Loucy (cell line): ENCODE data around the gene KLK10.

ENCODE experiments used
- H2AFZ ChIP-seq: fragments of 200-600 bp; sonication (generic); 2 replicates; pipeline ENCODE4 v1.6.0; 2016; ENCODE audit warnings: antibody characterized with exemption, mild to moderate bottlenecking, low read length, moderate library complexity
- H3F3A ChIP-seq: fragments of 200-600 bp; 2 replicates; pipeline ENCODE4 v1.6.0; 2016; ENCODE audit warnings: antibody characterized with exemption, low read depth, mild to moderate bottlenecking
- H3K27me3 ChIP-seq: fragments of 200-600 bp; sonication (generic); 2 replicates; pipeline ENCODE4 v1.6.1; 2014; ENCODE audit warnings: low read length, mild to moderate bottlenecking; ENCODE audit not compliant: insufficient read depth, poor library complexity, severe bottlenecking
- H3K36me3 ChIP-seq: fragments of 200-600 bp; sonication (generic); 2 replicates; pipeline ENCODE4 v1.6.1; 2016; ENCODE audit warnings: low read length; ENCODE audit not compliant: insufficient read depth
- H3K4me1 ChIP-seq: fragments of 200-600 bp; sonication (generic); 2 replicates; pipeline ENCODE4 v1.5.1; 2014; ENCODE audit warnings: low read length, mild to moderate bottlenecking; ENCODE audit not compliant: insufficient read depth, poor library complexity, severe bottlenecking
- H3K4me2 ChIP-seq: fragments of 200-600 bp; sonication (generic); 2 replicates; pipeline ENCODE4 v1.6.0; 2014; ENCODE audit warnings: antibody characterized with exemption, low read length, low read depth, mild to moderate bottlenecking; ENCODE audit not compliant: poor library complexity, severe bottlenecking
- H3K4me3 ChIP-seq: fragments of 200-600 bp; sonication (generic); 2 replicates; pipeline ENCODE4 v1.5.1; 2014; ENCODE audit warnings: low read length, mild to moderate bottlenecking, mixed read lengths; ENCODE audit not compliant: poor library complexity, severe bottlenecking
- H3K79me2 ChIP-seq: fragments of 200-600 bp; sonication (generic); 2 replicates; pipeline ENCODE4 v1.6.1; 2014; ENCODE audit warnings: low read length; ENCODE audit not compliant: insufficient read depth
- H3K9ac ChIP-seq: fragments of 200-600 bp; sonication (generic); 2 replicates; pipeline ENCODE4 v1.6.0; 2014; ENCODE audit warnings: mild to moderate bottlenecking, low read depth, low read length, moderate library complexity; ENCODE audit not compliant: poor library complexity, severe bottlenecking
- H3K9me2 ChIP-seq: fragments of 200-600 bp; sonication (generic); replicated peaks from 2 replicates; pipeline ENCODE4 v1.6.1; 2016; ENCODE audit warnings: low read depth, low read length, mixed read lengths
- H3K9me3 ChIP-seq: fragments of 200-600 bp; sonication (generic); 2 replicates; pipeline ENCODE4 v1.6.1; 2014; ENCODE audit warnings: mild to moderate bottlenecking, antibody characterized with exemption, low read length, low read depth; ENCODE audit not compliant: insufficient read depth
- H4K20me1 ChIP-seq: fragments of 200-600 bp; sonication (generic); 2 replicates; pipeline ENCODE4 v1.6.0; 2014; ENCODE audit warnings: antibody characterized with exemption, low read length, mild to moderate bottlenecking; ENCODE audit not compliant: insufficient read depth, poor library complexity, severe bottlenecking
- CTCF ChIP-seq: fragments of 200-600 bp; sonication (generic); conservative IDR thresholded peaks from 2 replicates; pipeline ENCODE4 v1.5.1; 2014; ENCODE audit warnings: mild to moderate bottlenecking, antibody characterized with exemption, low read length
- EZH2phosphoT487 ChIP-seq: fragments of 200-600 bp; IDR thresholded peaks from 2 replicates; pipeline ENCODE4 v1.6.1; 2018; ENCODE audit warnings: antibody characterized with exemption, mild to moderate bottlenecking, moderate library complexity, borderline replicate concordance

The KLK10 gene

DNA sequence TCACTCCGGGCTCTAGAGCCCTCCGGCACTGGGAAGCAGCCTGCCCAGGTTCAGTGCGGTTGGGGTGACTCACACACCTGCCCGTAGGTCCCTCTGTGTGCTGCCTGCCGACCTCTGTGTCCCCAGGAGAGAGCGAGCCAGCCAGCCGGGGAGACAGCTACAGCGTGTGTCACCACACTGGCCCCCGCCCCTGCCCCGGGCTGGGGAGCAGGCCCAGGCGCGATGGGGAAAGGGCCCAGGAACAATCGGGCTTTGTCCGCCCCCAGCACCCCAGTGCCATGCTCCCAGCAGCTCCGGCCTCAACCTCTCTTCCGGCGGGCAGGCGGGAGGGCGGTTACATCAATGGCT lies 50.1 kb downstream of the KLK10 start, which contains the start of gene KLK6:
KLK6 (minus strand) TSS at position 179 of the 348 bp plus-strand sequence. CDS start 1,487 bp downstream, outside the sequence.
- Histone ChIP-seq H2AFZ (no peak within 1 kb of the TSS), H3K9ac (no peak within 1 kb of the TSS), H3K9me2 (no peaks in the 10 kb centered on the region), H4K20me1 (no peaks in the 10 kb centered on the region), H3F3A (no peaks in the 10 kb centered on the region), H3K27me3 (no peaks in the 10 kb centered on the region), H3K4me1 (no peaks in the 10 kb centered on the region), H3K9me3 (no peaks in the 10 kb centered on the region; the same call in 1 of the 2 replicates), H3K4me3 (no peak within 1 kb of the TSS), H3K79me2 (no peaks in the 10 kb centered on the region), H3K4me2 (no peak within 1 kb of the TSS), H3K36me3 (no peaks in the 10 kb centered on the region)
- TF ChIP-seq EZH2phosphoT487: no peak
- no peak for TF ChIP-seq CTCF

DNA sequence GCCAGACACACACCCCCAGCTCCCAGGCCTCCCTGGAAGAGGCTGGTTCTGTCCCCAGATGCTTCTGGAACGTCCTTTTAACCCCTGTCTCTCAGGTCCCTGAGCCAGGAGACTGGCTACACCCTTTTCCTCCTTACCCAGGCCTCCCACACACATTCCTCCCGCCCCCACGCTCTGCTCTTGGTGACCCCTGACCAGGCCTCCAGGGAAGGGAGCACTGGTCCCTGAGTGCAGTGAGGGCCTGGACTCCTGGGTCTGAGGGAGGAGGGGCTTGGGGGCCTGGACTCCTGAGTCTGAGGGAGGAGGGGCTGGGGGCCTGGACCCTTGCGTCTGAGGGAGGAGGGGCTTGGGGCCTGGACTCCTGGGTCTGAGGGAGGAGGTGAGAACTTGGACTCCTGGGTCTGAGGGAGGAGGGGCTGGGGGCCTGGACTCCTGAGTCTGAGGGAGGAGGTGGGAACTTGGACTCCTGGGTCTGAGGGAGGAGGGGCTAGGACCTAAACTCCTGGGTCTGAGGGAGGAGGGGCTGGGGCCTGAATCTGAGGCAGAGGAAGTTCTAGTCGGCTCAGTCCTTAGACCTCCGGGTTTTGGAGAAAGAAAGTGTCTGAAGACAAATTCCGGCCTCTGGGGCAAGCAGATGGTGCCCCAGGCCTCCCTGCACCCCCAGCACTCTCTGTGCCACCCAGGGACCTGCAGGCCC lies 50.6 kb downstream of the KLK10 start:
- Histone ChIP-seq H3K4me1 (no peaks in the 10 kb centered on the region), H3K4me2 (no peak overlapping the region), H3F3A (no peaks in the 10 kb centered on the region), H3K9me3 (no peaks in the 10 kb centered on the region; the same call in 1 of the 2 replicates), H2AFZ (no peak overlapping the region), H3K9ac (no peak overlapping the region), H3K79me2 (no peaks in the 10 kb centered on the region), H4K20me1 (no peaks in the 10 kb centered on the region), H3K27me3 (no peaks in the 10 kb centered on the region), H3K9me2 (no peaks in the 10 kb centered on the region), H3K36me3 (no peaks in the 10 kb centered on the region), H3K4me3 (no peak overlapping the region)
- TF ChIP-seq CTCF (no peak), EZH2phosphoT487 (no peak)

DNA sequence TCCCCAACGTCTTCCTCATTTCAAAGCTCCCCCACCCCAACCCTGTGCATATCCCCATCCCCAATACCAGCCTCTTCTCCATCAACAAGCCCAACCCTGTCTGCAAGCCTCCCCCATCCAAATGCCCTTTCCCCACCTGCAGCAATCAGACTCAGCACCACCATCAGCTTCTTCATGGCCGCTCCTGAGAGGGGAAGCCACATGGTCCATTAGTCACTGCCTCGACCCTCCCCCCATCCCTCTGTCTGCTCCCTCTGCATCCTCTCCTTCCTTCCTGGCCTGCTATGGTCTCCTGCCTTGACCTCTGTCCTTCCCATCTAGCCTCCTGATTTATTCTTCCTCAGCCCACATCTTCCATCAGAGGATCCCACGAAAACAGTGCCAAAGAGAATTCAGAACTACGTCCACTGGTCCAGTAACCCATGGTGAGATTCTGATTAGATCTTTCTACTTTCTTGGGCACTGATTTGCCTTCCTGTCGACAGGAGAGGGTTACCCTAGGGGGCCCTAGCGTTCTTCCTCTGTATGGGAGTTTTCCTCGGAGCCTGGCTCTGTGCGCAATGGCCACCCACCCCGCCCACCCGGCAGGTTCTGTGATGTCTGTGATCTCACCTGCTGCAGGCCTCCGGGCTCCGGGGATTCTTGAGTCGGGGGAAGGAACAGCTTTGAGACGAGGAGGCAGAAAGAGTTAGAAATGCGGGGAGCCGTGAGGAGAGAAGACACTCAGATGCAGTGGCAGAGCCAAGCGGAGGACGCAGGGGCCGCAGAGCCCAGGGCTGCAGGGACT lies 51.4 kb downstream of the KLK10 start:
- Histone ChIP-seq H3K9me3 (no peaks in the 10 kb centered on the region; the same call in 1 of the 2 replicates), H2AFZ (no peak overlapping the region), H3F3A (no peaks in the 10 kb centered on the region), H3K9me2 (no peaks in the 10 kb centered on the region), H3K36me3 (no peaks in the 10 kb centered on the region), H4K20me1 (no peaks in the 10 kb centered on the region), H3K4me1 (no peaks in the 10 kb centered on the region), H3K79me2 (no peaks in the 10 kb centered on the region), H3K27me3 (no peaks in the 10 kb centered on the region), H3K4me3 (no peak overlapping the region), H3K9ac (no peak overlapping the region), H3K4me2 (no peak overlapping the region)
- TF ChIP-seq EZH2phosphoT487 (no peak), CTCF (no peak)
